Stimulated activated CD4-positive, alpha-beta T cell treated with anti-CD3 and anti-CD28 coated beads, Interleukin-4, amount 100 ng/mL, for 48 hours (primary cell): ENCODE results near the gene C14orf180.

Source experiments
- DNase-seq, 2 donors: peaks; one replicate each; pipeline ENCODE4 v3.0.0-alpha.2; 2020; ENCODE audit warnings: low read depth in 2 of 2

C14orf180 gene

DNA sequence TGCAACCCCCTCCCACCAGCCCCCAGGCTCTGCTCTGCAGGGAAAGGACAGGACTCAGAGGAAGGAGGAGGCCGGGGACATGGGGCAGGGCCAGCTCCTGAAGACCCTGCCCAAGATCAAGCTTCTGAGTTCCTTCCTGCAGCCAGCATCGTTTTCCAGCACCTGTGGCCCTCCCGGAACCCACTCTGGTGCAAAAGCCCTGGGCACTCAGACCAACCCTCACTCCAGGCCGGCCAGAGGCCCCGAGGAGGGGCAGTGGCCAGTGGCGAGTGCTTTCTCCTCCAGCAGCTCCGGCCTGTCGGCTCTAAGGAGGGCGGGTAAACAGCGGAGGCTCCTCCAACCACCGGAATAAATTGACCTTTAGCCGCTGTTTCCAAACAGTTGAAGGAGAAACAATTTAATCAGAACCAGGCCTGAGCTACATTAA is 14.2 kb downstream of the C14orf180 start:
- no peak for DNase-seq

GRCh38 chr14:104594310-104595046 is 14.9 kb downstream of the C14orf180 start:
- no peak for DNase-seq

- DNase-seq = no peak
These were observed 15.6 kb downstream of the C14orf180 start for GRCh38 chr14:104595116-104595675.

- no peak for DNase-seq
These were observed 16.4 kb downstream of the C14orf180 start for GRCh38 chr14:104595911-104596450.

GRCh38 chr14:104596451-104596918 is 16.9 kb downstream of the C14orf180 start:
- no peak for DNase-seq

DNA sequence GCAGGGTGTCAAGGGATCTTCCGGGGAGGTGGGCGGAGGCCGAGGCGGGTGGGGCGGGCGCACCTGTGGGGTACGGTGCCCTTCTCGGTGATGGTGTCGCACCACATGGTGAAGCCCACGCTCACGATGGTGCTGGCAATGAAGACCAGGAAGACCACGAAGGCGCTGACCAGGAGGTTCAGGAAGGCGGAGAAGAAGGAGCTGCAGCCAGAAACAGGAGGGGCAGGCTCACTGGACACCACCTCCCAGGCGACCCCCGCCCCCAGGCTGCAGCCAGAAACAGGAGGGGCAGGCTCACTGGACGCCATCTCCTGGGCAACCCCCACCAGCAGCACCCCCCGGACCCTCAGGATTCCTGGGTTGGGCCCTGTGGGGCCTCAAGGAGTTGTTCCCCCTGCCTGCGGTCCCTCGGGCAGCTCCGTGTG is 17.4 kb downstream of the C14orf180 start:
- no peak for DNase-seq

- DNase-seq = no peak
These were observed 18.0 kb downstream of the C14orf180 start for GRCh38 chr14:104597576-104597975.

DNA sequence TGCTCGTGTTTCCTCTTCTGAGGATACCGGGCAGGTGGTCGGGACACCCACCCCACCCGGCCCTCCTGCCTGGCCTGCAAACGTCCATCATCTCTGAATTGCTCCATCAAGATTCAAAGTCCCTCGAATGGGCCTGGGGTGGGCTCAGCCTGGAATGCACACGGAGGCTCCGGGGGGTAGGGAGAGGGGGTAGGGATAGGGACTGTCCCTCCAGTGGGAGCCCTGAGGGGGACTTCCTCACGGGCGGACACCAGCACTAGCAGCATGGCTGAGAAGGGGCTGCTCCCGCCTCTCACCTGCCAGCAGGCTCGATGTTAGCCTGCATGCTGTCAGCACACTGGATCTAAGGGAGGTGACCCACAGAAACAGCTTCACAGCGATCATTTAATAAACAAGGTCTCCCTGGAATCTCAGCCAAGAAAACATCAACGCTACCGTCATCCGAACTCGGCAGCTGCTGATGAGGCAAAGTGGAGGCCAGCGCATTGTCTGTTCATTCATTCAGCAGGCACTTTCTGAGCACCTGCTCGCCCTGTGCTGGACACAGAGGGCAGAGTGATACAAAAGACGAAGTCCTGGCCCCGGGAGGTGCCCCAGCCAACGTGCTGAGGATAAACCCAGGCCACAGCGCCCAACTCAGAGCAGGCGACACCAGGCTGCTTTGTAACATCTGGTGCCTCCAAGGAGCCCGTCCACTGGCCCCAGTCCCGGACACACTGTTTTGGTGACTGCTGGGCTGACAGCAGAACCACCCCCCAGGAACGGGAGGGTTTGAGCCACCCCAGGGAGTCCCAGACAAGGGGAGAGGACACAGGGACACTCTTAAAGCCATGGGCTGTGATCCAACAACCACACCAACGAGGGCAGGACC is 18.7 kb downstream of the C14orf180 start:
- DNase-seq = no peak

- no peak for DNase-seq
These were observed 19.3 kb downstream of the C14orf180 start for GRCh38 chr14:104598910-104599273.

- no peak for DNase-seq
These were observed 19.9 kb downstream of the C14orf180 start for GRCh38 chr14:104599446-104599845.

- DNase-seq = no peak
These were observed 20.6 kb downstream of the C14orf180 start for GRCh38 chr14:104600141-104600643.

DNA sequence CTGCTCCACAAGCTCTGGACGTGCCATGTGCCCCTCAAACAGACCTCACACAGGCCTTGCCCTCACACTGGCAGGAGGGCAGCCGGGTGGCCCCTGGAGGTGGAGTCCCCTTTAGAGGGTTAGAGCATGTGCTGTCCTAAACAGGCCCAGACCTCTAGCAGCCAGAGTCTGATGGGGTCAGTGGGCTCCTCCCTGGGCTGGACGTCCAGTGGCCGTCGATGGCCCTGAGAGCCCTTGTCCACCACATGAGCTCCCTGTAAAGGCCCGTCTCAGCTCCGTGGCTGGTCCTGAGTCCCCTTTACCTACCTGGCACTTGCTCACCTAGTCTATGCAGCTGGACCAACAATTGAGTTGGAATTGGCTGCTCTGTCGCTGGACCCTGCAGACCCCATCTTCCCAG is 21.2 kb downstream of the C14orf180 start:
- no peak for DNase-seq

- DNase-seq = no peak
These were observed 22.2 kb downstream of the C14orf180 start for GRCh38 chr14:104601786-104602185.

- DNase-seq = no peak
These were observed 22.9 kb downstream of the C14orf180 start for GRCh38 chr14:104602315-104602932.

DNA sequence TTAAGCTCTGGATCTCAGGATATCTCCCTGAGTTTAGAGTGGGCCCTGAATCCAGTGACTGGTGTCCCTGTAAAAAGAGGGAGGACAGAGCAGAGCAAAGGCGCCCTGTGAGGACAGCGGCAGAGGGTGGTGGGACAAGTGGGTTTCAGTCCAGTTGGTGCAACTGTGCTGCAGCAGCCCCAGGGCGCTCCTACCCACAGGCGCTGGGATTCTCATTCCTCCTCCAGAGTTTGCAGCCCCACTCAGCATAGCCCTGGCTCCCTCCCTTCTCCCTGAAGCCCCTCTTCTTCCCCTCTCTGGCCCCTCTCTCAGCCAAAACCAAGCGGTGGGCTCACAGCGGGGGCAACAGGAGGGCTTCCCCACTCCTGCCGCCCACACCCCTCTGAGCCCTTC is 23.4 kb downstream of the C14orf180 start:
- no peak for DNase-seq

DNA sequence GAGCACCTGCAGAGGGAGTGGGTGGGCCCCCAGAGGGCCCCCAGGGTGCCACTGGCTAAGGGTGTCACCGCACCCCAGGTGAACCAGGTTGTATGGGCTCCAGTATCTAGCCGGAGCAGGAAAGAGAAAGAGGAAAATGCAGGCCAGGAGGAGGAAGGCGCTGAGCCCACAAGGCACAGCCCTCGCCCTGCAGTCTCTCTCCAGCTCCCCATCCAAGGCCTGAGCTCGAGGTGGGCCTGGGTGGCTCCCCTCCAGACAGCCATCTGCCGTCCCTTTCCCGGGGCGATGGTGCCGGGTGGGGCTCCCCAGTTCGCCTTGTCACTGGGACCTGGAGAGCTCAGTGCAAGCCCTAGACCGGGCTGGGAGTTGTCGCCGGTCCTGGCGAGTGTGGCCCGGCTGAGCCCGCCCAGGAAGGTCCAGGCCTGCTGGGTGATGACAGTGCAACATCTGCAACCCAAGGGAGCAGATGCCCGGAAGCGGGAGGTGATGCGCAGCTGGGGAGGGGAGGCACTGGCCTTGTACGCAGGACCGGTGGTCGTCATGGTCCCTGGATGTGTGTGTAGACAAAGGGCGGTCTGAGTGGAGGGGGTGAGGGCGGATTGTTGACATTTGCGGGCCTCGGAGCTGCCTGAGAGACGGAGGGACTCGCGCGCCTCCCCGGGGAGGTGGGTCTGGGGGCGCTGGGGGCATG is 24.3 kb downstream of the C14orf180 start:
- no peak for DNase-seq

GRCh38 chr14:104604458-104605449 is 25.2 kb downstream of the C14orf180 start, which contains the start of gene TMEM179:
Gene TMEM179 (minus strand): TSS chr14:104604772. CDS start chr14:104604741, 31 bp downstream.
- DNase-seq = peak in 1 of 2 donors; percentile 8

DNA sequence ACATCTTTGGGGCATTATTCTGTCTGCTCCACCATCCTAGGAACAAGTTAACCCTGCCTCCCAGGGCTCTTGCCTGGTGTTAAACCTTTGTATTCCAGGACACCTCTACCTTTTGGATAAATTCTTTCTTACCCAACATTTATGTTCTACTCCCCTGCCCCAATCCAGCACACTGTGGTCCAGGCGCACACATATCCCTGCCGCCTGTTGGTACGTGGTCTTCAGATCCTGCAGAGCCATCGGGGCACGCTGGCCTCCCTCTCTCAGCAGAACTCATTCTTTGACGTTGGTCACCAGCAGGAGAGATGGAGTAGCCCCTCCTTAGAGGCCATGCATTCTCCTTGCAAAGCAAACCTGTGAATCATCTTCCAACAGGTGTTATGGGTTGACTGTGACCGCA is 30.1 kb downstream of the C14orf180 start:
- no peak for DNase-seq

DNA sequence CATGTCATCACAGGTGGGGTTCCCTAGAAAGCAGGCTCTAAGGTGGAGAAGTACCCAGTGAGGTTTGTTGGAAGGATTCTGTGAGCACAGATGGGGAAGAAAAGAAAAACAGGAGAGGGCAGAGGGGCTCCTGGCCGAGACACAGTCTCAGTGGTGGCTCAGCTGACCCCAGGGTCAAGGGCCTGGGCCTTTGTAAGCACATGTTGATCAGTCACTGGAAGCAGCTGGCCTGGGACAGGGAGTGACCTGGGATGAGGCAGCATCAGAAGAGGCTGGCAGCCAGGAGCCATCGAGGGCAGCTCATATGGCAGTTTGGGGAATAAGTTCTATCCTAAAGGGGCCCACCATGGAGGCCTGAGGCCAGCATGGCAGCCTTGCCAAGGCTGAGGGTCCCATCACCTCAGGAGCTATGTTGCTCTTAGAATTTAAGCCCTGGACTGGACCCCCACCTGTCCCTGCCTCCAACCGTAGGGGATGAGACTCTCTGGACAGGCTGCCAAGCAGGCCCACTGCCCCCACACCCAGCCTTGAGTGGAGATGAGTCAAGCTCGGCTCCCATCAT is 31.3 kb downstream of the C14orf180 start:
- no peak for DNase-seq
